Central memory CD8-positive, alpha-beta T cell (primary cell): Measurements from ENCODE around the gene HDAC9.
A peak's percentile ranks its signal among the peaks of the same experiment; 100 is the strongest.

ENCODE experiments used
- ATAC-seq: fragments of 150-1000 bp; cut with Tn5 transposase; replicated peaks from 2 replicates; pipeline ENCODE4 v1.10.0; 2022; ENCODE audit warnings: mild to moderate bottlenecking, moderate FRiP score, moderate number of reproducible peaks; ENCODE audit not compliant: poor library complexity, severe bottlenecking; ENCODE audit errors: extremely low read depth
- DNase-seq, 2 donors: peaks; one replicate each; pipeline ENCODE4 v3.0.0; 2021; ENCODE audit warnings: low spot score in 2 of 2
- H3K27ac Mint-ChIP-seq: one replicate; pipeline ENCODE4 v1.8.0; 2022; ENCODE audit warnings: low read depth, mild to moderate bottlenecking, moderate library complexity, mixed read lengths
- H3K27me3 Mint-ChIP-seq: one replicate; pipeline ENCODE4 v1.8.0; 2022; ENCODE audit warnings: mixed read lengths
- H3K36me3 Mint-ChIP-seq: one replicate; pipeline ENCODE4 v1.8.0; 2022; ENCODE audit warnings: mild to moderate bottlenecking, moderate library complexity, mixed read lengths; ENCODE audit not compliant: insufficient read depth
- H3K4me1 Mint-ChIP-seq: one replicate; pipeline ENCODE4 v1.8.0; 2022; ENCODE audit warnings: mixed read lengths
- H3K4me3 Mint-ChIP-seq: one replicate; pipeline ENCODE4 v1.8.0; 2022; ENCODE audit warnings: mild to moderate bottlenecking, moderate library complexity, mixed read lengths
- H3K9me3 Mint-ChIP-seq: one replicate; pipeline ENCODE4 v1.8.0; 2022; ENCODE audit warnings: mixed read lengths

The HDAC9 gene

DNA sequence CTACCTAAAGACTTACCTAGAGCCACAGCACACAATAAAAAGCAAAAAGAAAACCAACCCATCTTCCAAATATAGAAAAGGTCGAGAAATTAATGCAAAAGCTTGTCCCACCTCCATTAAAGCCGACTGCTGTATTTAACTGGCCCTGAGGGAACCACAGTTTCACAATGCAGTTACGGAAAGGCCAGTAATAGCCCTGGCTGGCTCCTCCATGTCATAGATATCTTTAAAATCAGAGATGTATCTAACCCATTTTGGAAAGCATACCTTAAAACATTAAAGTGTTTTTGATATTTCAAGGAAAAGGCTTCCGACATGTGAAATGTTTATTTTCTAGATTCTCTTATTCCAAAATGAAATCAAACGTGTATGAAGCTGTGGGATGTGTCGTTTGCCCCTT is 23.0 kb downstream of the HDAC9 start:
- Mint-ChIP-seq H3K4me1 (peaks cover 9% of the 10 kb centered on the region), H3K4me3 (no peak overlapping the region), H3K36me3 (no peaks in the 10 kb centered on the region), H3K27ac (no peak overlapping the region), H3K27me3 (no peaks in the 10 kb centered on the region), H3K9me3 (no peaks in the 10 kb centered on the region)
- ATAC-seq: no peak
- no peak for DNase-seq

- Mint-ChIP-seq H3K36me3 (no peaks in the 10 kb centered on the region), H3K4me1 (peaks cover 9% of the 10 kb centered on the region), H3K4me3 (no peak overlapping the region), H3K9me3 (no peaks in the 10 kb centered on the region), H3K27me3 (no peaks in the 10 kb centered on the region), H3K27ac (no peak overlapping the region)
- DNase-seq: no peak
- no peak for ATAC-seq
Observed at GRCh38 chr7:18520450-18521235, 25.1 kb downstream of the HDAC9 start.

DNA sequence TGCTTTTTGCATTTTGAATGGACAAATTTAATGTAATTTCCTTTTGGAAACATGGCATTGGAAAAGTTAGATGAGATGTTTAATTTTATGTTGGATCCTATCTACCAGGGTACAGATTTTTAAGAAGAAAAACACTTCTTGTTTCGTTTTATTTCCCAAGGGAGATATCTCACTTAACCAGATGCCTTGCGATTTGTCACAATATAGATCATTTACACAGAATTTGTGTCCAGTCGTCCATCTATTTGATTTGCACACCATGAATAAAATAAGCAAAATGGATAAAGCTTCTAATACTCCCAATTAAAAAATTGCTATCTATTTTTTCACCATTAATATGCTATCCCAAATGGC is 25.7 kb downstream of the HDAC9 start:
- Mint-ChIP-seq H3K27me3 (no peaks in the 10 kb centered on the region), H3K36me3 (no peaks in the 10 kb centered on the region), H3K4me3 (no peak overlapping the region), H3K9me3 (no peaks in the 10 kb centered on the region), H3K4me1 (peaks cover 9% of the 10 kb centered on the region), H3K27ac (no peak overlapping the region)
- ATAC-seq: no peak
- DNase-seq: no peak

DNA sequence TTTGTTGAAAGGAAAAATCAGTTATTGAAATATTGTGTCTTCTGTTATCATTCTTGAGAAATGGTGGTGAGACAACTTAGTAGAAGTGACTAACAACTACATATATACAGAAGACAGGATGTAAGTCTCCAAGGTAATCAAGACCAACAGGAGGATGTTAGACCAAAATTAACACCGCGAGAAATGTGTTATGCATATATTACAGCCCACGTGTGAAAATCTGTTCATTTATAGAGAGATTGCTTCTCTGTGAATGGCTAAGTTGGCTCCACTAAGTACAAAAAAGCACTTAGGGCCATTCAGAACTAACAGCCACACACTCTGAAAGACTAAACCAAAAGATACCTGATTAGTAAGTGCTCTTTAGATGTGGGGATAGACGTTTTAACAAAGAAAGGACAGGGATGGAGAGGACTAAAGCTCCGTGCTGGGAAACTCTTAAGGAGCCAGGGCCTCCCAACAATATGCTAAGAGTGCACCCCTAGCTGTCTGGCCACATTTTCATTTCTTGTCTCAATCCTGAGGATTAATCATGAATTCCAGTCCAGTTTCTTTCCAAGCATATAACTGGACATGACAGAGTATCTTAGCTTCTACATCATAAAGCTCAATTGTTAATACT is 26.5 kb downstream of the HDAC9 start:
- ATAC-seq (peak; percentile 89), DNase-seq (no peak)
- H3K36me3 Mint-ChIP-seq: no peaks in the 10 kb centered on the region

GRCh38 chr7:18524248-18524647 is 28.7 kb downstream of the HDAC9 start:
- Mint-ChIP-seq H3K4me1 (peaks cover 9% of the 10 kb centered on the region), H3K9me3 (no peaks in the 10 kb centered on the region), H3K27me3 (no peaks in the 10 kb centered on the region), H3K4me3 (no peak overlapping the region), H3K27ac (no peak overlapping the region), H3K36me3 (no peaks in the 10 kb centered on the region)
- ATAC-seq (no peak), DNase-seq (no peak)

More for the DNA sequence above, 26.5 kb downstream of the HDAC9 start:
- H3K4me3 Mint-ChIP-seq: no peak overlapping the region
- no peaks in the 10 kb centered on the region for H3K9me3 Mint-ChIP-seq
- H3K4me1 Mint-ChIP-seq: peaks cover 9% of the 10 kb centered on the region
- no peaks in the 10 kb centered on the region for H3K27me3 Mint-ChIP-seq
- no peak overlapping the region for H3K27ac Mint-ChIP-seq

DNA sequence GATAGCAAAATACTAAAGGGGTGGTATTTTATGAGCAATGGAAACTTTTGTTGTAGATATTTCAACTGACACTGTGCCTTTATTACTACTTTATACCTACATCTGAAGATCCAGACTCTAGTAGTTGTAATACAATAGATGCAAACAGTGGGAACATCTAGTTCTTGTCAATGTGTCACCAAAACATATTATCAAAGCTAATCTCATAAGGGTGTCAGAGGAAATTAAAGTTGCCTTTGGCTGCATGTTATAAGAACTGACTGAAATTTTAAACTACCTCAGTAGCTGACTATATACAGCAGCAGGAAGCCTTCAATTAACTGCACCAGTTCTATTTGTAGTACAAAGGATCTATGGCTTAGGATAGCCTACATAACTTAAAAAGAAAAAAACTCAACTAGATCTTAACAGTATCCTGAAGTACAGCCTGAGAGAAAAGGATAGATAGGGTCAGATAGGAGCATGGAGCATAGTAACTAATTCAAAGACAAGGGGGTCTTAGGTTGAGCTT is 30.9 kb downstream of the HDAC9 start:
- Mint-ChIP-seq H3K27me3 (no peaks in the 10 kb centered on the region), H3K9me3 (no peaks in the 10 kb centered on the region), H3K4me3 (no peak overlapping the region), H3K27ac (no peak overlapping the region), H3K36me3 (no peaks in the 10 kb centered on the region), H3K4me1 (peaks cover 9% of the 10 kb centered on the region)
- ATAC-seq: no peak
- no peak for DNase-seq

- Mint-ChIP-seq H3K9me3 (no peaks in the 10 kb centered on the region), H3K27me3 (no peaks in the 10 kb centered on the region), H3K36me3 (no peaks in the 10 kb centered on the region), H3K4me3 (no peak overlapping the region), H3K4me1 (no peaks in the 10 kb centered on the region), H3K27ac (no peak overlapping the region)
- DNase-seq (no peak), ATAC-seq (no peak)
Observed at GRCh38 chr7:18529239-18529638, 33.7 kb downstream of the HDAC9 start.

GRCh38 chr7:18530224-18531179 is 35.0 kb downstream of the HDAC9 start:
- Mint-ChIP-seq H3K9me3 (no peaks in the 10 kb centered on the region), H3K4me3 (no peak overlapping the region), H3K36me3 (no peaks in the 10 kb centered on the region), H3K4me1 (no peaks in the 10 kb centered on the region), H3K27me3 (no peaks in the 10 kb centered on the region), H3K27ac (no peak overlapping the region)
- no peak for ATAC-seq
- no peak for DNase-seq

GRCh38 chr7:18531539-18531938 is 36.0 kb downstream of the HDAC9 start:
- Mint-ChIP-seq H3K27me3 (no peaks in the 10 kb centered on the region), H3K4me3 (no peak overlapping the region), H3K9me3 (no peaks in the 10 kb centered on the region), H3K27ac (no peak overlapping the region), H3K4me1 (no peaks in the 10 kb centered on the region), H3K36me3 (no peaks in the 10 kb centered on the region)
- ATAC-seq (no peak), DNase-seq (no peak)

DNA sequence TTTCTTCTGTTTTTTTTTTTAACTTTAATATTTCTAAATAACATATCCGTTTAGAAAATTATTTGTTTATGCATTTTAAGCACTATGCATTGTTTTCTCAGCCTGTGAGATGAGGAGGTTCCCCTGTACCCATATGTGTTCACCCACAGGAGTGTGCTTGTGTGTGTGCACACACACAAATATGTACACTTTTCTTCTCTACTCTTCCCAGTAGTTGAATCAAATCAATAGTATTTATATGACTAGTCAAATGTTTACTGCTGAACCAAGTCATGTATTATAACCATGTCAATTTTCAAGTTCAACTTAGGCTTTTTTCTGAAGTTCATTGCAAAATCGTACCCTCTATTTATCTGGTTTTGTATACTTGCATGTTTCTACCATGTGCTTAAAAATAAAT is 37.3 kb downstream of the HDAC9 start:
- Mint-ChIP-seq H3K27me3 (no peaks in the 10 kb centered on the region), H3K9me3 (no peaks in the 10 kb centered on the region), H3K36me3 (no peaks in the 10 kb centered on the region), H3K27ac (no peak overlapping the region), H3K4me1 (no peaks in the 10 kb centered on the region), H3K4me3 (no peak overlapping the region)
- ATAC-seq (no peak), DNase-seq (no peak)

GRCh38 chr7:18534481-18534880 is 38.9 kb downstream of the HDAC9 start:
- H3K4me3 Mint-ChIP-seq: no peak overlapping the region
- H3K36me3 Mint-ChIP-seq: no peaks in the 10 kb centered on the region
- H3K27ac Mint-ChIP-seq: no peak overlapping the region
- H3K4me1 Mint-ChIP-seq: no peaks in the 10 kb centered on the region
- H3K27me3 Mint-ChIP-seq: no peaks in the 10 kb centered on the region
- no peaks in the 10 kb centered on the region for H3K9me3 Mint-ChIP-seq
- DNase-seq (no peak), ATAC-seq (no peak)

DNA sequence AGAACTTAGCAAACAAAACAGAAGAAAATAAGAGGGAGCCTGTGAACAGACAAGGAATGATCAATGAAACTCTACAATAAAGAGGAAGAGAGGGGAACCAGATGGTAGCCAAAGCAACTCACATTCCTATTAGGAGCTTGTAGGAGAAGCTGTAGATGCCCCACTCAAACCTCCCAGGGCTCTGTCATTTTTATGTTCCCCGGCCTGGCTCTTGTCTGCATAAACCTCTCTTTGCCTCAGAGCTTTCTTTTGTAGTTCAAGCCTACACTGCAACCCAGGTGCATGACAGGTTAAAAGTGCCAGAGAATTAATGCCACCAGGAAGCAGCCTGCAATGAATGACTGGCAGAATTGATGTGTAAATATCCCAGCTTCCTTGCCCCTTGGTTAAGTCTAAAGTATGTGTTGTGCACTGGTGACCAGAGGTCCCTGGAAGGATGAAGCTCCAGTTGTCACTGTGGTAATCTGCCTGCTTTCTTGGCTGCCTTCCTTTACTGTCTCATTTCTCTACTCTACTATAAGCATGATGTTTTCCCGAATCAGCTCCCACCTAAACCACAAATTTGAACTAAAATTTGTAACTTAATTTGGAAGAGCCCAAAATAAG is 40.4 kb downstream of the HDAC9 start:
- H3K36me3 Mint-ChIP-seq: no peaks in the 10 kb centered on the region
- H3K4me3 Mint-ChIP-seq: no peak overlapping the region
- no peak overlapping the region for H3K27ac Mint-ChIP-seq
- no peaks in the 10 kb centered on the region for H3K27me3 Mint-ChIP-seq
- ATAC-seq (no peak), DNase-seq (no peak)
- no peaks in the 10 kb centered on the region for H3K9me3 Mint-ChIP-seq
- H3K4me1 Mint-ChIP-seq: no peaks in the 10 kb centered on the region
